ENCODE measurements around the gene PPP2R5A.
"Not testable (repeated sequence)": the region's sequence is repeated elsewhere in the genome, so short reads cannot be mapped to it uniquely, and the experiment has no call there.

PPP2R5A gene

GRCh38 chr1:212297338-212297737 is 12.1 kb downstream of the PPP2R5A start:
- DNase-seq (ENCODE audit: low read depth in 3 of 3), result no peak

GRCh38 chr1:212301580-212301979 is 16.4 kb downstream of the PPP2R5A start:
- no peak for DNase-seq (ENCODE audit: low read depth in 3 of 3)

- no peak for DNase-seq (ENCODE audit: low read depth in 3 of 3)
These were observed 17.7 kb downstream of the PPP2R5A start for GRCh38 chr1:212302745-212303383.

GRCh38 chr1:212305342-212305741 is 20.1 kb downstream of the PPP2R5A start:
- no peak for DNase-seq (ENCODE audit: low read depth in 3 of 3)

- not testable (repeated sequence) for DNase-seq (ENCODE audit: low read depth in 3 of 3)
These were observed 20.8 kb downstream of the PPP2R5A start for GRCh38 chr1:212305984-212306452.

- DNase-seq (ENCODE audit: low read depth in 3 of 3), result no peak
These were observed 24.8 kb downstream of the PPP2R5A start for GRCh38 chr1:212309967-212310366.

- no peak for DNase-seq (ENCODE audit: low read depth in 3 of 3)
These were observed 25.2 kb downstream of the PPP2R5A start for GRCh38 chr1:212310383-212310782.

GRCh38 chr1:212311836-212312497 is 26.8 kb downstream of the PPP2R5A start:
- no peak for DNase-seq (ENCODE audit: low read depth in 3 of 3)

- DNase-seq (ENCODE audit: low read depth in 3 of 3), result no peak
These were observed 28.4 kb downstream of the PPP2R5A start for GRCh38 chr1:212313616-212314015.

- no peak for DNase-seq (ENCODE audit: low read depth in 3 of 3)
These were observed 30.0 kb downstream of the PPP2R5A start for GRCh38 chr1:212315184-212315583.

GRCh38 chr1:212315907-212316306 is 30.7 kb downstream of the PPP2R5A start:
- DNase-seq (ENCODE audit: low read depth in 3 of 3), result no peak

- no peak for DNase-seq (ENCODE audit: low read depth in 3 of 3)
These were observed 32.7 kb downstream of the PPP2R5A start for GRCh38 chr1:212317916-212318315.

- DNase-seq (ENCODE audit: low read depth in 3 of 3), result not testable (repeated sequence)
These were observed 35.8 kb downstream of the PPP2R5A start for GRCh38 chr1:212321031-212321430.

GRCh38 chr1:212323066-212323465 is 37.9 kb downstream of the PPP2R5A start:
- DNase-seq (ENCODE audit: low read depth in 3 of 3), result no peak

GRCh38 chr1:212326541-212326940 is 41.3 kb downstream of the PPP2R5A start:
- no peak for DNase-seq (ENCODE audit: low read depth in 3 of 3)

- no peak for DNase-seq (ENCODE audit: low read depth in 3 of 3)
These were observed 43.0 kb downstream of the PPP2R5A start for GRCh38 chr1:212328248-212328647.

GRCh38 chr1:212329105-212329504 is 43.9 kb downstream of the PPP2R5A start:
- DNase-seq (ENCODE audit: low read depth in 3 of 3), result no peak

GRCh38 chr1:212341090-212341489 is 55.9 kb downstream of the PPP2R5A start:
- no peak for DNase-seq (ENCODE audit: low read depth in 3 of 3)

- no peak for DNase-seq (ENCODE audit: low read depth in 3 of 3)
These were observed 59.7 kb downstream of the PPP2R5A start for GRCh38 chr1:212344905-212345304.

- no peak for DNase-seq (ENCODE audit: low read depth in 3 of 3)
These were observed 61.4 kb downstream of the PPP2R5A start for GRCh38 chr1:212346601-212347000.

GRCh38 chr1:212351588-212352362 is 66.6 kb downstream of the PPP2R5A start:
- DNase-seq (ENCODE audit: low read depth in 3 of 3), result no peak

GRCh38 chr1:212353181-212353580 is 68.0 kb downstream of the PPP2R5A start:
- no peak for DNase-seq (ENCODE audit: low read depth in 3 of 3)

- DNase-seq (ENCODE audit: low read depth in 3 of 3), result no peak
These were observed 69.3 kb downstream of the PPP2R5A start for GRCh38 chr1:212354464-212354863.

Data from stimulated activated CD4-positive, alpha-beta T cell treated with anti-CD3 and anti-CD28 coated beads, TNF-alpha, amount 100 ng/mL, for 48 hours (primary cell).